Osteoblast (primary cell): ENCODE data around the gene KDELR1. TPM values are rescaled to one million over a fixed set of nuclear protein-coding genes. Genes with fewer than 3 reads are reported as not detected.
A peak's percentile ranks its signal among the peaks of the same experiment; 100 is the strongest.

Experiments
- DNase-seq: peaks from one replicate; pipeline ENCODE4 v3.0.0; 2011; ENCODE audit warnings: low spot score, mixed read lengths; ENCODE audit not compliant: insufficient read length; ENCODE audit errors: missing footprints
- H2AFZ ChIP-seq: 2 replicates; pipeline ENCODE4 v1.6.0; 2011; ENCODE audit warnings: mild to moderate bottlenecking, low read length
- H3K27ac ChIP-seq: 2 replicates; pipeline ENCODE4 v1.5.1; 2011; ENCODE audit warnings: mild to moderate bottlenecking, low read depth, low read length, moderate library complexity
- H3K27me3 ChIP-seq: 2 replicates; pipeline ENCODE4 v1.6.0; 2012; ENCODE audit warnings: mild to moderate bottlenecking, control low read depth, inconsistent platforms, low read length, moderate library complexity; ENCODE audit not compliant: insufficient read depth
- H3K36me3 ChIP-seq: 2 replicates; pipeline ENCODE4 v1.5.1; 2011; ENCODE audit warnings: mild to moderate bottlenecking, low read length, control low read depth, moderate library complexity; ENCODE audit not compliant: insufficient read depth
- H3K4me1 ChIP-seq: 2 replicates; pipeline ENCODE4 v1.5.1; 2011; ENCODE audit warnings: mild to moderate bottlenecking, low read length, control low read depth, moderate library complexity; ENCODE audit not compliant: insufficient read depth
- H3K4me2 ChIP-seq: 2 replicates; pipeline ENCODE4 v1.6.0; 2011; ENCODE audit warnings: mild to moderate bottlenecking, low read length; ENCODE audit not compliant: insufficient read depth
- H3K4me3 ChIP-seq: fragments of 200-600 bp; sonication (generic); 3 replicates; pipeline ENCODE4 v1.5.1; 2012; ENCODE audit warnings: mild to moderate bottlenecking, low read length, inconsistent platforms; ENCODE audit not compliant: insufficient read depth
- H3K79me2 ChIP-seq: 2 replicates; pipeline ENCODE4 v1.6.0; 2012; ENCODE audit warnings: mild to moderate bottlenecking, low read length, control low read depth, inconsistent platforms; ENCODE audit not compliant: insufficient read depth
- H3K9me3 ChIP-seq: 2 replicates; pipeline ENCODE4 v1.5.1; 2011; ENCODE audit warnings: low read depth, low read length, control low read depth
- H4K20me1 ChIP-seq: 2 replicates; pipeline ENCODE4 v1.6.0; 2012; ENCODE audit warnings: mild to moderate bottlenecking, low read length, control low read depth; ENCODE audit not compliant: insufficient read depth
- total RNA-seq: library from RNA; depleted of rRNA; stranded (reverse); fragments of >200 nt; gene quantifications from 2 replicates; pipeline ENCODE4 v1.2.3, GENCODE V29; 2012
- TF ChIP-seq, protein P1 (sequence below): IDR thresholded peaks from 2 replicates; pipeline ENCODE4 v1.5.1; 2011; ENCODE audit warnings: mild to moderate bottlenecking, low read depth, low read length, moderate library complexity; ENCODE audit errors: extremely low read depth

Gene KDELR1
- total RNA-seq, 1 donor = 95.2 TPM

DNA sequence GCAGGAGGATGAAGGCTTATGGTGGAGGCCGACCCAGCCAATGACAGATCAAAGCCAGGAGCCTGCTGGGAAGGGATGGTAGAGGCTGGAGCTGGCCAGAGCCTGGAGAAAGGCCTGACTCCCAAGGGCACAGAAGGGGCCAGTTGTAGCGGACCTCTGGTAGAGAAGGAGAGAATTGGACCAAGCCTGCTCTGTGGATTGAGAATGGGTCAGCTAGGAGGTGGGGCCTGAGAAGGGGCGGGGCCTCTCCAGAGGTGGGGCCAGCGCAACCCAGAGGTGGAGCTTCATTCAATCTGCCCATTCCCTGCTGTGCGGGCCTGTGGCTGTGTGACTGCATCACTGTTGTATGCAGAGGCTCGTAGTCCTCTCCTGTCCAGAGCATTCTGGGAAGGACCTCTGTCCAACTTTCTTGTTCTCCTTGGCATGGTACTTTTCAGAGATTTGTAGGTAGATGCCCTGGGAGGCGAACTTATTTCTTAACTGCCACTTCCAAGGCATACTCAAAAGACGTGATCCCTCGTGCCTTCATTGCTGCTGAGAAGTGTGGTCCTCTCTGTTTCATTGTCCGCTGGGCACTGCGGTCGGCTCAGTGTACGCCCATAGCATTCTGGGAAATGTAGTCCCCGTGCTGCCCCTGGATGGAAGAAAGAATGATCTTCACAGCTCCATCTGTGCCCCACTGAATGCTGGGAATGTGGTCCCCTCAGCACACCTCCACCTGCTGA lies 8.8 kb upstream of the KDELR1 start:
- H4K20me1 ChIP-seq = no peaks in the 10 kb centered on the region
- H2AFZ ChIP-seq = peak overlapping the region; percentile 90
- H3K9me3 ChIP-seq = no peaks in the 10 kb centered on the region
- peaks cover 26% of the 10 kb centered on the region for H3K27me3 ChIP-seq
- H3K4me2 ChIP-seq = peak overlapping the region; percentile 87
- H3K4me3 ChIP-seq = peak overlapping the region; percentile 66
- peak; percentile 99 for DNase-seq
- peaks cover 5% of the 10 kb centered on the region for H3K4me1 ChIP-seq
- H3K36me3 ChIP-seq = no peaks in the 10 kb centered on the region
- no peaks in the 10 kb centered on the region for H3K79me2 ChIP-seq
- TF ChIP-seq, protein P1, sequence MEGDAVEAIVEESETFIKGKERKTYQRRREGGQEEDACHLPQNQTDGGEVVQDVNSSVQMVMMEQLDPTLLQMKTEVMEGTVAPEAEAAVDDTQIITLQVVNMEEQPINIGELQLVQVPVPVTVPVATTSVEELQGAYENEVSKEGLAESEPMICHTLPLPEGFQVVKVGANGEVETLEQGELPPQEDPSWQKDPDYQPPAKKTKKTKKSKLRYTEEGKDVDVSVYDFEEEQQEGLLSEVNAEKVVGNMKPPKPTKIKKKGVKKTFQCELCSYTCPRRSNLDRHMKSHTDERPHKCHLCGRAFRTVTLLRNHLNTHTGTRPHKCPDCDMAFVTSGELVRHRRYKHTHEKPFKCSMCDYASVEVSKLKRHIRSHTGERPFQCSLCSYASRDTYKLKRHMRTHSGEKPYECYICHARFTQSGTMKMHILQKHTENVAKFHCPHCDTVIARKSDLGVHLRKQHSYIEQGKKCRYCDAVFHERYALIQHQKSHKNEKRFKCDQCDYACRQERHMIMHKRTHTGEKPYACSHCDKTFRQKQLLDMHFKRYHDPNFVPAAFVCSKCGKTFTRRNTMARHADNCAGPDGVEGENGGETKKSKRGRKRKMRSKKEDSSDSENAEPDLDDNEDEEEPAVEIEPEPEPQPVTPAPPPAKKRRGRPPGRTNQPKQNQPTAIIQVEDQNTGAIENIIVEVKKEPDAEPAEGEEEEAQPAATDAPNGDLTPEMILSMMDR = no peak
- H3K27ac ChIP-seq = peak overlapping the region; percentile 55

DNA sequence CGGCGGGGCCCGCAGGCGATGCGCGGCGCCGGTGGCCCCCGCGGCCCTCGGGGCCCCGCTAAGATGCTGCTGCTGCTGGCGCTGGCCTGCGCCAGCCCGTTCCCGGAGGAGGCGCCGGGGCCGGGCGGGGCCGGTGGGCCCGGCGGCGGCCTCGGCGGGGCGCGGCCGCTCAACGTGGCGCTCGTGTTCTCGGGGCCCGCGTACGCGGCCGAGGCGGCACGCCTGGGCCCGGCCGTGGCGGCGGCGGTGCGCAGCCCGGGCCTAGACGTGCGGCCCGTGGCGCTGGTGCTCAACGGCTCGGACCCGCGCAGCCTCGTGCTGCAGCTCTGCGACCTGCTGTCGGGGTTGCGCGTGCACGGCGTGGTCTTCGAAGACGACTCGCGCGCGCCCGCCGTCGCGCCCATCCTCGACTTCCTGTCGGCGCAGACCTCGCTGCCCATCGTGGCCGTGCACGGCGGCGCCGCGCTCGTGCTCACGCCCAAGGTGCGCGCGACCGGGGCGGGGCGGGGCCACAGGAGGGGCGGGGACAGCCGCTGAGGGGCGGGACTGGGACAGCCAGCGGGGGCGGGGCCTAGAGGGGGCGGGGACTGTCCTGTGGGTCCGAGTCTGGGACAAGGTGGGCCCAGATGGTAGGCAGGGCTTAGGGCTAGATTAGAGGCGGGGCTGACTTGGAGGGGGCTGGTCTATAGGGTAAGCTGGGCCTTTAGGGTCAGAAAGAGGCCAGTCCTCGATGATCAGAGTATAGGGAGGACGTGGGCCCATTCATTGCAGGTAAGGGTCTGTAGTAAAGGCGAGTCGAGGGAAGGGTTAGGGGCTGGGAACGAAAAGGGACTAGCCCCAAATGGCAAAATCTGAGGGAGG lies 7.3 kb upstream of the KDELR1 start:
- H3K27me3 ChIP-seq = peaks cover 41% of the 10 kb centered on the region
- no peak overlapping the region for H3K27ac ChIP-seq
- H2AFZ ChIP-seq = peak overlapping the region; percentile 59
- H3K36me3 ChIP-seq = no peaks in the 10 kb centered on the region
- peak overlapping the region; percentile 89 for H3K4me2 ChIP-seq
- H3K79me2 ChIP-seq = no peaks in the 10 kb centered on the region
- peak; percentile 98 for DNase-seq
- no peaks in the 10 kb centered on the region for H4K20me1 ChIP-seq
- TF ChIP-seq, protein P1 = no peak
- H3K9me3 ChIP-seq = no peaks in the 10 kb centered on the region
- peaks cover 5% of the 10 kb centered on the region for H3K4me1 ChIP-seq
- H3K4me3 ChIP-seq = peak overlapping the region; percentile 68

DNA sequence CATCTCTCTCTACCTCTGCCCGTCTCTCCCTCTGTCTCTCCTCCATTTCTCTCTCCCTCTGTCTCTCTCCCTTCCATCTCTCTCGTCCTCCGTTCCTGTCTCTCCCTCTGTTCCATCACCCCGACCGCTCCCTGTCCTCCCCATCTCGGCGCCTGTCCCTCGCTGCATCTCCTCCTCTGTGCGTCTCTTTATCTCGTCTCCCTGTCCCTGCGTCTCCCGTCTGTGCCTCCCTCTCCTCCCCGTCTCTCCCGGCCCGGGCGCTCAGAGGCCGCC lies 6.7 kb upstream of the KDELR1 start:
- no peak for DNase-seq
- no peak overlapping the region for H3K27ac ChIP-seq
- no peaks in the 10 kb centered on the region for H3K36me3 ChIP-seq
- no peaks in the 10 kb centered on the region for H3K9me3 ChIP-seq
- H3K4me2 ChIP-seq = peak overlapping the region; percentile 89
- H2AFZ ChIP-seq = peak overlapping the region; percentile 47
- H3K79me2 ChIP-seq = no peaks in the 10 kb centered on the region
- TF ChIP-seq, protein P1 = no peak
- peak overlapping the region; percentile 68 for H3K4me3 ChIP-seq
- no peaks in the 10 kb centered on the region for H4K20me1 ChIP-seq
- H3K4me1 ChIP-seq = peaks cover 5% of the 10 kb centered on the region
- H3K27me3 ChIP-seq = peaks cover 46% of the 10 kb centered on the region
